GM12878 (cell line): ENCODE measurements around the gene JDP2. TPM values are rescaled to one million over a fixed set of nuclear protein-coding genes. Genes with fewer than 3 reads are reported as not detected.
A peak's percentile ranks its signal among the peaks of the same experiment; 100 is the strongest.

ENCODE experiments used
- ATF7 ChIP-seq: fragments of 450-650 bp; IDR thresholded peaks from 2 replicates; pipeline ENCODE4 v1.6.1; 2016; ENCODE audit warnings: low read depth, mild to moderate bottlenecking
- CBFB ChIP-seq: IDR thresholded peaks from 2 replicates; pipeline ENCODE4 v1.6.1; 2016; ENCODE audit warnings: antibody characterized with exemption, low read depth
- CHD4 ChIP-seq: fragments of 200-600 bp; sonication (generic); IDR thresholded peaks from 2 replicates; pipeline ENCODE4 v1.6.1; 2016; ENCODE audit warnings: mild to moderate bottlenecking
- EGR1 ChIP-seq, 2 experiments: IDR thresholded peaks; 1 replicate in 1 of 2; 2 replicates in 1 of 2; pipeline ENCODE4 v1.6.1; 2011 to 2012; ENCODE audit warnings: low read depth in 2 of 2, low read length in 2 of 2, borderline replicate concordance in 1 of 2, mild to moderate bottlenecking in 1 of 2, moderate library complexity in 1 of 2
- MYC ChIP-seq: IDR thresholded peaks from 2 replicates; pipeline ENCODE4 v1.6.1; 2011; ENCODE audit warnings: mild to moderate bottlenecking, low read length, moderate library complexity, inconsistent platforms; ENCODE audit not compliant: insufficient read depth, insufficient replicate concordance, insufficient read length, severe bottlenecking
- NFIC ChIP-seq: IDR thresholded peaks from 2 replicates; pipeline ENCODE4 v1.6.1; 2012; ENCODE audit warnings: low read depth, mild to moderate bottlenecking, inconsistent platforms, low read length, moderate library complexity
- POLR2AphosphoS5 ChIP-seq: IDR thresholded peaks from 2 replicates; pipeline ENCODE4 v1.6.1; 2011; ENCODE audit warnings: mild to moderate bottlenecking, low read length, inconsistent platforms
- POU2F2 ChIP-seq: IDR thresholded peaks from 3 replicates; pipeline ENCODE4 v1.6.1; 2011; ENCODE audit warnings: low read depth, mild to moderate bottlenecking, low read length, borderline replicate concordance
- RBBP5 ChIP-seq: fragments of 200-600 bp; sonication (generic); conservative IDR thresholded peaks from 2 replicates; pipeline ENCODE4 v1.6.1; 2016
- RCOR1 ChIP-seq: conservative IDR thresholded peaks from 2 replicates; pipeline ENCODE4 v1.6.1; 2012; ENCODE audit warnings: low read depth, low read length, improper control_type of control experiment
- STAT3 ChIP-seq: IDR thresholded peaks from 2 replicates; pipeline ENCODE4 v1.6.1; 2011; ENCODE audit warnings: low read depth, low read length, improper control_type of control experiment
- TAF1 ChIP-seq: IDR thresholded peaks from 2 replicates; pipeline ENCODE4 v1.6.1; 2011; ENCODE audit warnings: mild to moderate bottlenecking, low read depth, low read length, borderline replicate concordance
- YBX1 ChIP-seq: fragments of 450-650 bp; IDR thresholded peaks from 2 replicates; pipeline ENCODE4 v1.6.1; 2016; ENCODE audit warnings: antibody characterized with exemption
- ZNF24 ChIP-seq: fragments of 450-650 bp; IDR thresholded peaks from 2 replicates; pipeline ENCODE4 v1.6.1; 2017; ENCODE audit warnings: antibody characterized with exemption, mild to moderate bottlenecking
- ZZZ3 ChIP-seq: IDR thresholded peaks from 2 replicates; pipeline ENCODE4 v1.6.1; 2011; ENCODE audit warnings: low read depth; ENCODE audit not compliant: control insufficient read depth, insufficient read length
- polyA plus RNA-seq, 11 experiments: library from polyadenylated mRNA; depleted of rRNA in 4 of 11; unstranded in 6 of 11; stranded (reverse) in 5 of 11; fragments of >200 nt; fragmentation: Nextera tagmentation in 4 of 11; fragmentation: Illumina TruSeq in 1 of 11; extraction: Ambion mirVana in 4 of 11; extraction: Trizol in 1 of 11; gene quantifications; 1 replicate in 1 of 11; 2 replicates in 10 of 11; pipeline versions ENCODE4 v1.2.1 to v1.2.3, GENCODE V29; 2011 to 2016; ENCODE audit warnings: inconsistent platforms in 2 of 11, missing spikeins in 2 of 11, low read depth in 1 of 11
- total RNA-seq, 4 experiments: library from RNA; depleted of rRNA in 3 of 4; stranded (reverse); fragments of >200 nt in 3 of 4; fragmentation: Illumina TruSeq in 1 of 4; extraction: Trizol in 1 of 4; gene quantifications; 2 replicates each; pipeline versions ENCODE4 v1.2.1 to v1.2.3, GENCODE V29; 2013 to 2021
- TF ChIP-seq, protein P1 (sequence below), 3 experiments: IDR thresholded peaks in 2 of 3; conservative IDR thresholded peaks in 1 of 3; 2 replicates each; pipeline ENCODE4 v1.5.1; 2011; ENCODE audit warnings: low read depth in 3 of 3, low read length in 3 of 3, mild to moderate bottlenecking in 3 of 3, control low read depth in 2 of 3, moderate library complexity in 2 of 3, inconsistent platforms in 1 of 3, mixed read lengths in 1 of 3; ENCODE audit not compliant: control insufficient read depth in 2 of 3, insufficient read depth in 1 of 3; ENCODE audit errors: extremely low read depth in 1 of 3
- TF ChIP-seq, protein P2 (sequence below): IDR thresholded peaks from 2 replicates; pipeline ENCODE4 v1.6.1; 2011; ENCODE audit warnings: borderline replicate concordance, low read depth, mild to moderate bottlenecking, moderate library complexity, low read length; ENCODE audit not compliant: insufficient read depth, poor library complexity, severe bottlenecking
- TF ChIP-seq, protein P3 (sequence below): IDR thresholded peaks from 2 replicates; pipeline ENCODE4 v1.6.1; 2012; ENCODE audit warnings: low read depth, low read length, improper control_type of control experiment
- TF ChIP-seq, protein P4 (sequence below): fragments of 450-650 bp; IDR thresholded peaks from 2 replicates; pipeline ENCODE4 v1.6.1; 2017; ENCODE audit warnings: mild to moderate bottlenecking, moderate library complexity
- TF ChIP-seq, protein P5 (sequence below): IDR thresholded peaks from 2 replicates; pipeline ENCODE4 v1.6.1; 2012; ENCODE audit warnings: low read length, inconsistent platforms

JDP2 gene
- total and polyA plus RNA-seq, 10 of the 15 experiments (the other 5 are each of a cell fraction or from before 2014, with no cell fraction given), result 0.71 to 21.3 (median 11.2) TPM

DNA sequence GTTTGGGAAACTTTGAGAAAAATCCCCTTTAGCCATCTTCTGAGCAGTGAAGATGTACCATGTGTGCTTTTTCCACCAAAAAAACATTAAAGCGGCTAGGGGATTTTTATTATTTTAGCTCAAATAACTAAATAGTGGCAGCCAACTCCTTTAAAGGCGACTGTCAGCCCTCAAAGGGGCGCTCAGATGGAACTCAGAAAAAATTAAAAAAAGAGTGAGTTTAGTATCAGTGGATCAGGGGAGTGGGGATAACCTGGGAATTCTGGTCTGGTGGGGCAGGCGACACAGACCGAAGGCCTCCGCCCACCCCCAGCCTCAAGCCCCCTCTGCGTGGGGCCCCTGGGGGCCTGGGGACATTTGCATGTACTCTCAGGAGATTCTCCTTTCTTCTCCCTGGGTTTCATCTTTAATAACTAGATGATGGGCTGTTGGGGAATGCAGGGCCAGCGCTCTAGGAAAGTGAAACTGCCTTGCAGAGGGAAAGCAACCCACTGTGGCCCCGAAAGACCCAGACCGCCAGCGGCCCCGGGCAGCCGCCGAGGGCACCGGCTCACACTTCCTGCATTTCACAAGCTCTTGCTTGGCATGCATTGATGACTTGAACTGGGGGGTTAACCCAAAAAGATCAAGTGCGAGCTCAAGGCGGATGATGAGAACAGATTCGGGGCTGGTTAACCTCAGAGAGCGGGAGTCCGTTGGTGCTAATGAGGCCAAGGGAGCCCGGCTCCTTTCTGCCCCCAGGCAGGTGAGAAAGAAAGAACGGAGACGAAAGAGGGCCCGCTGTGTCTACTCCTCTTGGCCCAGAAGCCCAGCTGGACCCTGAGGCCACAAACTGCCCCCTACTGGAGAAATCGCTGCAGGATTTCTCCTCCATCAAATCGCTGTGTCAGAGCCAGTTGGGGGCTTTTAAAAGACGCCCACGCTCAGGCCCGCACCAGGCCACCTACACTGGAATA lies 87.1 kb downstream of the JDP2 start (continued):
- TF ChIP-seq, protein P1, sequence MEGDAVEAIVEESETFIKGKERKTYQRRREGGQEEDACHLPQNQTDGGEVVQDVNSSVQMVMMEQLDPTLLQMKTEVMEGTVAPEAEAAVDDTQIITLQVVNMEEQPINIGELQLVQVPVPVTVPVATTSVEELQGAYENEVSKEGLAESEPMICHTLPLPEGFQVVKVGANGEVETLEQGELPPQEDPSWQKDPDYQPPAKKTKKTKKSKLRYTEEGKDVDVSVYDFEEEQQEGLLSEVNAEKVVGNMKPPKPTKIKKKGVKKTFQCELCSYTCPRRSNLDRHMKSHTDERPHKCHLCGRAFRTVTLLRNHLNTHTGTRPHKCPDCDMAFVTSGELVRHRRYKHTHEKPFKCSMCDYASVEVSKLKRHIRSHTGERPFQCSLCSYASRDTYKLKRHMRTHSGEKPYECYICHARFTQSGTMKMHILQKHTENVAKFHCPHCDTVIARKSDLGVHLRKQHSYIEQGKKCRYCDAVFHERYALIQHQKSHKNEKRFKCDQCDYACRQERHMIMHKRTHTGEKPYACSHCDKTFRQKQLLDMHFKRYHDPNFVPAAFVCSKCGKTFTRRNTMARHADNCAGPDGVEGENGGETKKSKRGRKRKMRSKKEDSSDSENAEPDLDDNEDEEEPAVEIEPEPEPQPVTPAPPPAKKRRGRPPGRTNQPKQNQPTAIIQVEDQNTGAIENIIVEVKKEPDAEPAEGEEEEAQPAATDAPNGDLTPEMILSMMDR (IDR thresholded peaks at IDR 0.05 in 2 of 3, conservative IDR thresholded peaks at IDR 0.05 in 1 of 3; ENCODE audit: control insufficient read depth in 2 of 3, extremely low read depth in 1 of 3, insufficient read depth in 1 of 3, low read depth in 3 of 3, low read length in 3 of 3), result no peak
- no peak for TF ChIP-seq YBX1
- TF ChIP-seq POU2F2, result peak; percentile 91
- no peak for TF ChIP-seq RBBP5
- TF ChIP-seq, protein P2, sequence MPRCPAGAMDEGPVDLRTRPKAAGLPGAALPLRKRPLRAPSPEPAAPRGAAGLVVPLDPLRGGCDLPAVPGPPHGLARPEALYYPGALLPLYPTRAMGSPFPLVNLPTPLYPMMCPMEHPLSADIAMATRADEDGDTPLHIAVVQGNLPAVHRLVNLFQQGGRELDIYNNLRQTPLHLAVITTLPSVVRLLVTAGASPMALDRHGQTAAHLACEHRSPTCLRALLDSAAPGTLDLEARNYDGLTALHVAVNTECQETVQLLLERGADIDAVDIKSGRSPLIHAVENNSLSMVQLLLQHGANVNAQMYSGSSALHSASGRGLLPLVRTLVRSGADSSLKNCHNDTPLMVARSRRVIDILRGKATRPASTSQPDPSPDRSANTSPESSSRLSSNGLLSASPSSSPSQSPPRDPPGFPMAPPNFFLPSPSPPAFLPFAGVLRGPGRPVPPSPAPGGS, result peak; percentile 69
- TF ChIP-seq ATF7, result 0 out of 2 replicates have a peak, but pooled peaks have one; percentile 12
- TF ChIP-seq RCOR1, result no peak
- peak; percentile 54 for TF ChIP-seq NFIC
- TF ChIP-seq, protein P3, sequence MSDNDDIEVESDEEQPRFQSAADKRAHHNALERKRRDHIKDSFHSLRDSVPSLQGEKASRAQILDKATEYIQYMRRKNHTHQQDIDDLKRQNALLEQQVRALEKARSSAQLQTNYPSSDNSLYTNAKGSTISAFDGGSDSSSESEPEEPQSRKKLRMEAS, result no peak; the same call in 1 of the 2 replicates
- TF ChIP-seq EGR1 (IDR thresholded peaks at IDR 0.05; ENCODE audit: borderline replicate concordance in 1 of 2, low read depth in 2 of 2, low read length in 2 of 2), result peak in 1 of 2 experiments; percentile 79; a peak in 2 of 3 replicates
- TF ChIP-seq TAF1, result peak; percentile 29; the same call in 1 of the 2 replicates
- TF ChIP-seq, protein P4, sequence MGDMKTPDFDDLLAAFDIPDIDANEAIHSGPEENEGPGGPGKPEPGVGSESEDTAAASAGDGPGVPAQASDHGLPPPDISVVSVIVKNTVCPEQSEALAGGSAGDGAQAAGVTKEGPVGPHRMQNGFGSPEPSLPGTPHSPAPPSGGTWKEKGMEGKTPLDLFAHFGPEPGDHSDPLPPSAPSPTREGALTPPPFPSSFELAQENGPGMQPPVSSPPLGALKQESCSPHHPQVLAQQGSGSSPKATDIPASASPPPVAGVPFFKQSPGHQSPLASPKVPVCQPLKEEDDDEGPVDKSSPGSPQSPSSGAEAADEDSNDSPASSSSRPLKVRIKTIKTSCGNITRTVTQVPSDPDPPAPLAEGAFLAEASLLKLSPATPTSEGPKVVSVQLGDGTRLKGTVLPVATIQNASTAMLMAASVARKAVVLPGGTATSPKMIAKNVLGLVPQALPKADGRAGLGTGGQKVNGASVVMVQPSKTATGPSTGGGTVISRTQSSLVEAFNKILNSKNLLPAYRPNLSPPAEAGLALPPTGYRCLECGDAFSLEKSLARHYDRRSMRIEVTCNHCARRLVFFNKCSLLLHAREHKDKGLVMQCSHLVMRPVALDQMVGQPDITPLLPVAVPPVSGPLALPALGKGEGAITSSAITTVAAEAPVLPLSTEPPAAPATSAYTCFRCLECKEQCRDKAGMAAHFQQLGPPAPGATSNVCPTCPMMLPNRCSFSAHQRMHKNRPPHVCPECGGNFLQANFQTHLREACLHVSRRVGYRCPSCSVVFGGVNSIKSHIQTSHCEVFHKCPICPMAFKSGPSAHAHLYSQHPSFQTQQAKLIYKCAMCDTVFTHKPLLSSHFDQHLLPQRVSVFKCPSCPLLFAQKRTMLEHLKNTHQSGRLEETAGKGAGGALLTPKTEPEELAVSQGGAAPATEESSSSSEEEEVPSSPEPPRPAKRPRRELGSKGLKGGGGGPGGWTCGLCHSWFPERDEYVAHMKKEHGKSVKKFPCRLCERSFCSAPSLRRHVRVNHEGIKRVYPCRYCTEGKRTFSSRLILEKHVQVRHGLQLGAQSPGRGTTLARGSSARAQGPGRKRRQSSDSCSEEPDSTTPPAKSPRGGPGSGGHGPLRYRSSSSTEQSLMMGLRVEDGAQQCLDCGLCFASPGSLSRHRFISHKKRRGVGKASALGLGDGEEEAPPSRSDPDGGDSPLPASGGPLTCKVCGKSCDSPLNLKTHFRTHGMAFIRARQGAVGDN, result peak; percentile 63; the same call in 1 of the 2 replicates
- TF ChIP-seq POLR2AphosphoS5, result no peak
- TF ChIP-seq CHD4, result no peak; the same call in 1 of the 2 replicates
- TF ChIP-seq ZNF24, result 0 out of 2 replicates have a peak, but pooled peaks have one; percentile 26
- no peak for TF ChIP-seq ZZZ3
- no peak for TF ChIP-seq MYC
- TF ChIP-seq, protein P5, sequence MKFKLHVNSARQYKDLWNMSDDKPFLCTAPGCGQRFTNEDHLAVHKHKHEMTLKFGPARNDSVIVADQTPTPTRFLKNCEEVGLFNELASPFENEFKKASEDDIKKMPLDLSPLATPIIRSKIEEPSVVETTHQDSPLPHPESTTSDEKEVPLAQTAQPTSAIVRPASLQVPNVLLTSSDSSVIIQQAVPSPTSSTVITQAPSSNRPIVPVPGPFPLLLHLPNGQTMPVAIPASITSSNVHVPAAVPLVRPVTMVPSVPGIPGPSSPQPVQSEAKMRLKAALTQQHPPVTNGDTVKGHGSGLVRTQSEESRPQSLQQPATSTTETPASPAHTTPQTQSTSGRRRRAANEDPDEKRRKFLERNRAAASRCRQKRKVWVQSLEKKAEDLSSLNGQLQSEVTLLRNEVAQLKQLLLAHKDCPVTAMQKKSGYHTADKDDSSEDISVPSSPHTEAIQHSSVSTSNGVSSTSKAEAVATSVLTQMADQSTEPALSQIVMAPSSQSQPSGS, result no peak
- no peak for TF ChIP-seq CBFB
- no peak for TF ChIP-seq STAT3
